ENCODE results near the gene GNAQ.

GNAQ gene

DNA sequence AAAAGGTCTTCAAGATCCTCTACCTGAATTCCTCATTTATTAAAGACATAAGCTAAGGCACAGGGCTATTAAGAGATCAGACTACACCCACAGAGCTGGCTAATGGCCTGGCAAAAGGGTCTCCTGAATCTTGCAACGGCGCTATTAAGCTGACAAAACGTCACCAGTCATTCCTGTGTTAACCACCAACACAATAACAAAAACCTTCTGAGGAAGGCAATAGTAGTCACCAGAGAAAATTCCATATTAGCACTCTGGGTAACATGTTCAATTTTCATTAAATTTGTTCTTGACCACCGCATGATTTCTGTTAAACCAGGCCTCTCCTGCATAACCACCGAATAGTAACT, 77.0 kb downstream of the GNAQ start:
- TF ChIP-seq CTCF (IDR thresholded peaks at IDR 0.05; ENCODE audit: low read depth, low read length): no peak
- no peak for TF ChIP-seq MYC (IDR thresholded peaks at IDR 0.05; ENCODE audit: low read depth, low read length)
- TF ChIP-seq POLR2A (IDR thresholded peaks at IDR 0.05; ENCODE audit: extremely low read depth, insufficient read length): no peak
- TF ChIP-seq MAX (IDR thresholded peaks at IDR 0.05; ENCODE audit: low read depth, low read length): no peak
- no peak for DNase-seq (ENCODE audit: low read depth)
- H3K4me3 ChIP-seq (ENCODE audit: low read depth, low read length): no peak overlapping the region

GRCh38 chr9:77954013-77954665, 77.5 kb downstream of the GNAQ start:
- TF ChIP-seq POLR2A (IDR thresholded peaks at IDR 0.05; ENCODE audit: extremely low read depth, insufficient read length): no peak
- no peak for TF ChIP-seq MAX (IDR thresholded peaks at IDR 0.05; ENCODE audit: low read depth, low read length)
- TF ChIP-seq MYC (IDR thresholded peaks at IDR 0.05; ENCODE audit: low read depth, low read length): no peak
- TF ChIP-seq CTCF (IDR thresholded peaks at IDR 0.05; ENCODE audit: low read depth, low read length): no peak
- no peak overlapping the region for H3K4me3 ChIP-seq (ENCODE audit: low read depth, low read length)
- DNase-seq (ENCODE audit: low read depth): no peak

- no peak for TF ChIP-seq CTCF (IDR thresholded peaks at IDR 0.05; ENCODE audit: low read depth, low read length)
- TF ChIP-seq POLR2A (IDR thresholded peaks at IDR 0.05; ENCODE audit: extremely low read depth, insufficient read length): no peak
- TF ChIP-seq MYC (IDR thresholded peaks at IDR 0.05; ENCODE audit: low read depth, low read length): no peak
- TF ChIP-seq MAX (IDR thresholded peaks at IDR 0.05; ENCODE audit: low read depth, low read length): no peak
- DNase-seq (ENCODE audit: low read depth): no peak
- no peak overlapping the region for H3K4me3 ChIP-seq (ENCODE audit: low read depth, low read length)
Measured at GRCh38 chr9:77953590-77953989, 78.0 kb downstream of the GNAQ start.

DNA sequence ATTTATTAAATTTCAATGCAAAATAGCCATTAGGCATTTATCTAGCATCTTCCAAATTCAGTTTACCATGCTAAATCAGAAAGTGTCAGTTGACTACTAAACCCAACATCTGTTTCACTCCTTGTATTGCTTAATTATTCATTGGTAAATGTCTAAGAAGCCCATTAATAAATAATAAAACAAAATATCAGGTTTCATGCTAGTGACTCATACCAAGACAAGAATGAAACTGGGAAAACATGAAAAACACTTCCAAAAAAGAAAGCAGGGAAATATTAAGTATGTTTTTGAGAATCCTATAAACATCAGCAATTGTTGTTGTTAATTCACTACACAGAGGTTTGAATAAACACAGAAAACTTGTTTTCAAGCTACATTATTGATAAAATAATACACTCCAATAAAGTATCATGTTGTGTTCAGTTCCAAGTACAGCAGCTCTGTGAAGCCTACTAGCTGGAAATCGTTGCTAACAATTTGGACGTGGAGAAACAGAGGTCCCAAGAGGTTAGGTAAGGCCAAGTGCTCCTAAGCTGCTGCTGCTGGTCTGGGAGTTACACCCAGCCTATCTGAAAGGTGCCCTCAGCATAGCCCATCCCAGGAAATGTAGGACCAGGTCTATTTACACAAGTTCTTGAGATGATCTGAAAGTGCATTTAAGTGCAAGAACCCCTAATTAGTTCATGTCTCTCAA, 78.8 kb downstream of the GNAQ start:
- H3K4me3 ChIP-seq (ENCODE audit: low read depth, low read length): no peak overlapping the region
- TF ChIP-seq POLR2A (IDR thresholded peaks at IDR 0.05; ENCODE audit: extremely low read depth, insufficient read length): no peak
- TF ChIP-seq MYC (IDR thresholded peaks at IDR 0.05; ENCODE audit: low read depth, low read length): no peak
- no peak for TF ChIP-seq CTCF (IDR thresholded peaks at IDR 0.05; ENCODE audit: low read depth, low read length)
- DNase-seq (ENCODE audit: low read depth): peak; percentile 36

GRCh38 chr9:77951369-77951768, 80.2 kb downstream of the GNAQ start:
- DNase-seq (ENCODE audit: low read depth): no peak
- TF ChIP-seq MYC (IDR thresholded peaks at IDR 0.05; ENCODE audit: low read depth, low read length) (no peak), CTCF (IDR thresholded peaks at IDR 0.05; ENCODE audit: low read depth, low read length) (no peak), MAX (IDR thresholded peaks at IDR 0.05; ENCODE audit: low read depth, low read length) (no peak), POLR2A (IDR thresholded peaks at IDR 0.05; ENCODE audit: extremely low read depth, insufficient read length) (no peak)
- H3K4me3 ChIP-seq (ENCODE audit: low read depth, low read length): no peak overlapping the region
